Stimulated activated CD4-positive, alpha-beta T cell treated with anti-CD3 and anti-CD28 coated beads, Interleukin-2, amount 100 ng/mL, for 4 hours (primary cell): ENCODE measurements around the gene RAI1.

ENCODE experiments used
- DNase-seq: peaks from one replicate; pipeline ENCODE4 v3.0.0-alpha.2; 2020; ENCODE audit warnings: low read depth

Gene RAI1

DNA sequence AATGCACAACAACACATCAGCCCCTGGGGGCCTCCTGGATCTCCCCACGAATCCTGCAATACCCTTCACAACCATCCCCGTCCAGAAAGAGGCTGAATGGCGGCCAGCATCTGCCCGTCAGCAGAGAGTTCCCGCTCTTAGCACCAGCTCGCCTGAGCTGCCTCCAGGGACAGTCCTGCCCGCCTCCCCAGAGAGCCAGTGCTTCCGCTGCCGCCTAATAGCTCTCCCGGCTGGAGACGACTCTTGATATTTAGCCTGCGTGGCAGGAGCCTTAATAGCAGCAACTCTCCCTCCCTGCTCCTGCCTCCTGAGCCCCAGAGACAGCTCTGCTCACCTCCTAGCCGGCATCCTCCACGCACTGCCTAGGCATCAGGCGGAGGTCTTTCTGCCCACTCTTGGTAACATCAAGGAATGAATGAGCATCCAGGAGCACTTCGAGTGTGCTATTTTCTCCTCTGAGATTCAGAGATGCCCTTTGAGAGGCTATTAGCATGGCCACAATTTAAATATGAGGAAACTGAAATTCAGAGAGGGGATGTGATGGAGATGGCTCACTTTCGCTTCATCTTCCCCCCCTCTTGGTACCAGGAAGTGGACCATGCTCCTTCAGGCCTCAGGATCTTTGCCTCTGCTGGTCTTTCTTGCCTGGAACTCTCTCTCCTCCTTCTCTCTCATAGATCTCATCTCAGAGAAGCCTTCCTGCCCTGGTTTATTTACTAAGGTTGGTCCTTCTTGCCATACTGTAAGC, 67.9 kb downstream of the RAI1 start:
- DNase-seq, result no peak

DNA sequence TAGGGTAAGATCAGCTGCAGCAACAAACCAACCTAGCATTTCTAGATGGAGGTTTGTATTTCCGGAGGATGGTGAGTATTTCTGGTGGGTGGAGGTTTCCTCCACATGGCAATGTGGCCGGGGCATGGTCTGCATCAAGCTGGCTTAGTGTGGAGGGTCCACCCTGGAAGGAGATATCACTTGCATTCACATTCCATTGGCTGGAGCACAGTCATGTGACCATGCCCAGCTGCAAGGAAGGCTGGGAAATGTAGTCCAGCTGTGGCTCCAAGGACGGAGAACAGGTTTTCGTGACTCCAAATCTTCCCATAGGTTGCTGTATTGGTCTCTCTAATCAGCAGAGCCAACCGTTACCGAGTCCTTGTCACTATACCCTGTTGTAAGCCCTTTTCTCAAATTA, 68.7 kb downstream of the RAI1 start:
- DNase-seq, result no peak

DNA sequence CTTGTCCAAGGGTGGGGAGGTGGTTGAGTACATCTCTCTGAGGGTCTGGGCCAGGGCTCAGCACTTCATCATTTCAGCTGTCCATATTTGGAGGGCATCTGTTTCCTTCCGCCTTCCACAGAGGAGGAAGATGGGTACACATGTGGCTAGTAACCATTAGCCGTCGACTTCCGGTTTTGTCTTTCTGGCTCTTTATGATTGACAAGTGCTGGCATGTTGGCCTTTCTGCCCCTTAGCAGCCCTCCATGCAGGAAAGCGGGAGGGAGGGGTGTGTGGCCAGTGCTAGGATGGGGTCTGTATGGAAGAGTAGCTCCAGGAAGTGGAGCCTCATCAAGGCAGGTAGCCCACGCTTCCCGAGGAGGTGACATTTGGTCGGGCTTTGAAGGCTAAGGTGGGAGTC, 69.6 kb downstream of the RAI1 start:
- DNase-seq, result no peak

DNA sequence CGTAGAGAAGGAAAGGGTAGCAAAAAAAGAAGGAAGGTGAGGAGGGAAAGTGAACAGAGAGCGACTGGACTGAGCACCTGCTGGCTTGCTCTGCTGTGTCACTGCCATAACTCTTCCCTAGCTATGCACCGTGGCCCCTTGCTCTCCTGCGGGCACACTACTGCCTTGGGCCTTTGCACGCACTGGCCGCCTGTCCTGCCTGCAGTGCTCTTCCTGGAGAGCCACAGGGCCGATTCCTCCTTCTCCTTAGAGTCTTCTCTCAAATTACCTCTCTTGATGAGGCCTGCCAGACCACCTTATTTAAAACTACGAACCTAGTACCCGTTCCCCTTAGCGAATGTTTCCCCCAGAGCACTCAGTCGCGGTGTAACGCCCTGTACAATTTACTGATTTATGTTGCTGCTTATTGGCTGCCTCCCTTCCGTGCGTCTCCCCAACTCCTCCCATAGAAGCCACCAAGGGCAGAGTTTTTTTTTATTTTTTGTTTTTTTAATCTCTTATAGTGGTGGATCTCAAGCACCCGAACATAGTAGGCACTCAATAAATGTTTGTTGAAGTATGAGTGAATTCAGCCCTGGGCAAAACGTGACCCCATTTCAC, 70.3 kb downstream of the RAI1 start:
- no peak for DNase-seq

DNA sequence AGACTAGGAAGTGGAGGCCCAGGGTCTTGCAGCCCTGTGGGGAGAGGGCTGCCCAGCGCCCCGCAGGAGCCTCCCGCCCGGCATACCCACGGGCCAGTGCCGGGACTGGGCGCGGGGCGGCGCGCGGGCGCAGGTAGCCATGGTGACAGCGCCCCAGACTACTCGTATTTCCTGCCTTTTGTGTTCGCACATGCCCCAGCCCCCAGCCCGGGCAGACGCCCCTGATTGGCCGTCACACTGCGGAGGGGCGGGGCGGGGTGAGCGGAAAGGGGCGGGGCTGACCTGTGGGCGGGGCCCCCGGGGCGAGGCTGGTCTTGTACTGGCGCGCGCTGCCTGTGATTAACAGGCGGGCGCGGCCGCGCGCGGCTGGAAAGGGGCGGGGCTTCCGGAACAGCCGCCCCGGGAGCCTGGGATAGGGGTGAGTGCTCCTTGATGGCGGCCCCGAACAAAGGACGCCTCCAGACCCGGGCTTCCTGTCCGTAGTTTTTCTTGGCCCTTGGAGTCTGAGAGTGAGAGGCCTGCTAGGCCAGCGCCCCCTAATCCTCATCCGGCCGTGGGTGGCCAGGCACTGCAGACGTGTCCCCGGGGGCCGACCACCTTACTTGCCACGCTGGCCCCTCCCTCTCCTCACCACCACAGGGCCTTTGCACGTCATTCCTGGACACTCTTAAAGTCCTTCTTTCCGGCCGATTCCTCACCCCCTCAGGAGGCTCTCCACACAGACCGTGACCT, 71.0 kb downstream of the RAI1 start:
- peak; percentile 94 for DNase-seq

DNA sequence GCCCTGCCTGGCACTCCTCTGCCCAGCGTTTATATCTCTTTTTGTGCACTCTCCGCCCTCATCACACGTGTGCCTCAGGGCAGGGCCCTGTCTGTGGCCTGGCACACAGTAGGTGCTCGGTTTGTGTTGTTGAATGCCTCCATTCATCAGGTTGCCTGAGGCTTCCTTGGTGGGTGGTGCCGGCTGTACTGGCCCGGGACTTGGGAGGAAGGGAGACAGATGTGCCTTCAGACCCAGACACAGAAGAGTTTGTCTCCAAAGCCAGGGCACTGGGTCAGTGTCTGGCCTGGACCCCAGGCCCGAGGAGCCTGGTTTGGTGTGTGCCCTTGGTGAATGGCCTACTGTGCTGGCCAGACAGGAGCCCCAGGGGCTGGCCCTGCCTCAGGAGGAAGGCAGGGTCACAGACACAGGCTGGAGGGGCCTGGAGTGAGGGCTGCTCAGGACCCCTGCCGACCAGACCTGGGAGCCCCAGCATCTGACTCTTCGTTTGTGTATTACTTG, 71.6 kb downstream of the RAI1 start:
- no peak for DNase-seq

DNA sequence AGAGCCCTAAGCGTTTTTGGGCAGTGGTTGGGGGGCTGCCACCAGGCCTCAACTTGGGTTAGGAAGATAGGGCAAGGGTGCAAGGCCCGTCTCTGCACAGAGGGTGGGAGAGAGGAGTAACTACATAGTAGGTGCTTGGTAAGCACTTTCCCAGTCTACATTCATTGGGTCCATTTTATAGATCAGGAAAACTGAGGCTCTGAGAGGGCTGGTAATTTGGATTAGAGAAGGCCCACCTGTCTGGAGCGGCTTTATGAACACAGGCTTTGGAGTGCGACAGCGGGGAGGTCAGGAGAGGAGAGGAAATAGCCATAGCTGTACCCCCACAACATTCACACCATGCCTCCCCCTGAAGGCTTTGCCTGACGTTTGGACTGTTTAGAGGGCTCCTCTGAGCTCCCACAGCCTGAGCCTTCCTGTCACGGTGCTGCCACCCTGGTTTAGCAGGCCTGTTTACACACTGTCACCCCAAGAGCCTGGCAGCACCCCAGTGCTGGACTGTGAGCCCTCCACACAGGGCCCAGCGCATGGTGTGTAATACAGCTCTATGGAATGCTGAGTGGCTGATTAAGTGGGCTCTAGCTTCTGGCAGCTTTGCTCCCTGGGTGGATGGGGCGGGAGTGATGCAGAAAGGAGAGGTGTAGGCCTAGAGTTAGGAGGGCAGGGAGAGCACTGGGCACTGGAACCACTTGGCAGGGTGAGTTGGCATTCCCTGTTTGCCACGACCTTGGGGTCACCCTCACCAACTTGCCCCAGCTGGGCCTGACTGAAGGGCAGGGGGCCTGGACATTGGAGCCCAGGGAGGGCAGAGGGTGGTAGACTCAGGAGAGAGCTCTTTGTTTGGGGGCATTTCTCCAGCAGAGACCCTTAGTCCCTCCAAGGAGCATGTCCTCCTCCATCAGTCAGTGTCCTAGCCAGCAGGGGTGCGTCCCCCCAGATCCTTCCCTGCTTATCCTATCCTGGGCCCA, 73.7 kb downstream of the RAI1 start:
- no peak for DNase-seq

DNA sequence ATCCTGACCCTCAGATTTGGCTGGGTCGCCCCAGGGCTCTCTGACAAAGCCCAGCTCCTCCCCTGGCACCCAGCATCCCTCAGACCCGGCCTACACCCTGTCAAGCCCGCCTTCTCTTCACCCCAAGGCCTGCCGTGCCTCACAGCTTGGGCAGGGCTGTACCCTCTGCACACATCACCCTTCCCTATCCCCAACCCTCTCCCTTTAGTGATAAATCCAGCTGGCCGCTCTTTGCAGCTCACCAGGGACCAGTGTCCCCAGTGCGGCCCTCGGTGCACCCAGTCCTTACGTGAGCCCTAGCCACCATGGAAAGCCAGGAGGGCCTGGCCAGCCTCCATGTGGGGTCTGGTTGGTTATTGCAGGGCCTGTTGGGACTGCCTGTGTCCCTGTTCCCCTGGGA, 74.5 kb downstream of the RAI1 start:
- no peak for DNase-seq

DNA sequence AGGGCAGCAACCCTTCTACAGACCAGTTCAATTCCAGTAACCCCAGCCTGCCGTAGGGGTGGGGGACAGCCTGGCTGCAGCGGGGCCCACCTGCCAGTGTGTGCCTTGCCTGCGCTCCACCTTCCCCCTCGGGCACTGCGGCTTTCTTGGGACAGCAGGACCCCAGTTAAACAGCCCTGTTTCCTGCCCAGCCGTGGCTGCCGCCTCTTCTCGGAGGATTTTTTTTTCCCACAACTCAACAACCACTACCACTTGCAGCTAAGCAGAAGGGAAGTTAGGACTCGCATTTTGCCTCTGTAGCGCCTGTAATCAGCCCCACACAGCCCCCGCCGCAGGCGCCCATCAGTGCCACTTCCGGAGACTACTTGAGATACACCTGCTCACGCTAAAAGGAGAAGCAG, 76.1 kb downstream of the RAI1 start:
- no peak for DNase-seq

DNA sequence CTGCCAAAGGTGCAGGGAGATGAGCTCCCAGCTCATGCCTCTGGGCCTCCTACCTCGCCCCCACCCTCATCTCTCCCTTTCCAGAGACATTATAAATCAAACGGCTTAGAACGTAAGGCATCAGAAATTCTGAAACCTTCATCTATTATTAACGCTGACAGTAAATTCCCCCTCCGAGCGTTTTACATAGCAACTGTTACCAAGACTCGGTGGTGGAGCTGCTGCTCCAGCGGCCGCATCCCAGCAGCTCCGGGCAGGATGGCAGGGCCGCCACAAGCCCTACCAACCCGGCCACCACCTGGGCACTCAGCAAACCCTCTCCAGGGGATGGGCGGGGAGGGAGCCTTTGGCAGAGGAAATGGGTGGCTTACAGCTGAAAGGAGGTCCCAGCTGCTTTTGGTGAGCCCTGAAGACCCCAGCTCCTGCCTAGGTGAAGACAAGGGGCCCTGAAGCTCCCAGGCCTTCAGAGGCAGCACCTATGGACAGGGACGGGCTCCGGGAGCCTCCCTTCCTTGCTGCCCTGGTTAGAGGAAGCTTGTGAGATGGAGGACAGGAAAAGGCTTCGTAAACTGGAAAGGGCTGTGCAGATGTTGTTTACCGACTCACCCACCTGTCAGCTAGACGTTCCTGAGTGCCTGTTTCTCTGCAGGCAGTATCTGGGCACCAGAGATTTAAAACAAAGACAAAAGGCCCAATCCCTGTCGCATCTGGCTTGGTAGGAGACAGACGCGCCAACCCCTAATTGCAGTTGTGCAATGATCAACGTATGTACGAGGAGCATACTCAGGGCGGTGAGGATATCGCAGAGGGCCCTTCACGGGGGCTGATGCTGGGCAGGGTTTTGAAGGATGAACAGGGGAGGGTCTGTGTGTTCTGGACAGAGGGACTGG, 76.9 kb downstream of the RAI1 start:
- no peak for DNase-seq

DNA sequence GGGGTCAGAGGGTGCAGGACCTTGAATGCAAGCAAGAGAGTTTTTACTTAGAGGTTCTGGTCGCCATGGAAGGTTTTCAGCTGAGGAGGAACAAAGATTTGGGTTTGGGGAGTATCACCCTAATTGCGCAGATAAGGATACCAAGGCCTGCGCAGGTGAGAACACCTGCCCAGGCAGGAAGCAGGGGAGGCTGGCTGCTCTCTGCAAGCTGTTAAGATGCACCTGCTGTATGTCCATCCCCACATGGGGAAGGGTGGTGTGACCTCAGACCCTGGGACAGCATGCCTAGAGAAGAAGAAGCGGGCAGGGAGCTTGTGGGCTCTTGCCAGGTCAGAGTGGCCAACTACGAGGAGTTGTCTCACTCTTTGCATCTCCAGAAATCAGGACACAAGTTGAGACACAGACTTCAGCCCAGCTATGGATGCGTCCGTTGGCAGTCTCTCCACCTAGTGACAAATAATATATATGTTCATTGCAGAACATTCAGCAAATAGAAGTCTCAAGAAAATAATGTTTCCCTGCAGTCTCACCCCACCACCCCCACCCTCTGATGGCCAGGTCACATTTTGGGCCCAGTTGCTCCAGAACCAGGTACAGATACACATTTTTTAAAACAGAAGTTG, 77.8 kb downstream of the RAI1 start:
- no peak for DNase-seq

DNA sequence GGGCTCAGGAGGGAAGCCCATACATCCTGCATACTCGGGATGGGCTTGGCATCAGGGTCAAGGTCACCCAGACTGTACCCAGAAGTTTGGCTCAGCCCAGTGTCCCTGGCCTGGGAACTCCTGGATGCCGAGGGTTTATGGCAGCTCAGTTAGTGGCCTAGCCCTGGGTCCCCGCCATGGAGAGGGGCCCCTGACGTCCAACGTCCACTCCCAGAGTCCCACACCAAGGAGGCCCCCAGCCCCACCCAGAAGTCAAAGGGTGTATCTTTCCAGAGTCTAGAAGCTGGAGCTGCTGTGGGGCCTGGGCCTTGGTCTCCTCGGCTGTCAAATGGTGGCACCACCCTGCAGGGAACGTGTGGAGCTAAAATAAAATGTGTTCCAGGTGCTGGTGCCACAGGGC, 79.1 kb downstream of the RAI1 start:
- DNase-seq, result no peak

DNA sequence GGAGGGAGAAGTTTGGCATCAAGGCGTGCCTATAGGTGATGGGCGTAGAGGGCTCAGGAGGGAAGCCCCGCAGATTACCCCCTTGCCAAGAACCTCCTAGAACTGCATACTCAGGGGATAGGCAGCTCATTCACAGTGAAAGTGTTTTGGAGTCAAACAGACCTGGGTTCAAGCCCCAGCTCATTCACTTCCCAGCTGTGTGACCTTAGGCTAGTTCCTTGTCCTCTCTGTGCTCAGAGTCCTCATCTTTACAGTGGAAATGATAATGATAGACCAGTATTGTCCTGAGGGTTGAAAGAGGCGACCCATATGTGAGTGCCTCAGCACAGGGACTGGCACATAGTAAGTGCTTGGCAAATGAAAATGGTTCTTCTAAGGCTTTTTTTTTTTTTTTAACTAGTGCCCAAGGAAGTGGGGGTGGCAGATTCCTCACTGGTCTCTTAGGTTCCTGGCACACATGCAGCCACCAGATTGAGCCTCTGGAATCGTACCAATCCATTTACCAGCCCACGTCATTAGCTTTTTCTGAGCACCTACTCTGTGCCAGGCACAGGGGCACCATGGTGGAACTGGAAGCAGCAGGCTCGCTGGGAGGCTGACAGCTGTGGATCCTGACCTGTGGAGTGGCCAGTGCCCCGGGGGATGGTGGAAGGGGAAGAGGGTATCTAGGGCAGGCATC, 79.8 kb downstream of the RAI1 start:
- no peak for DNase-seq

DNA sequence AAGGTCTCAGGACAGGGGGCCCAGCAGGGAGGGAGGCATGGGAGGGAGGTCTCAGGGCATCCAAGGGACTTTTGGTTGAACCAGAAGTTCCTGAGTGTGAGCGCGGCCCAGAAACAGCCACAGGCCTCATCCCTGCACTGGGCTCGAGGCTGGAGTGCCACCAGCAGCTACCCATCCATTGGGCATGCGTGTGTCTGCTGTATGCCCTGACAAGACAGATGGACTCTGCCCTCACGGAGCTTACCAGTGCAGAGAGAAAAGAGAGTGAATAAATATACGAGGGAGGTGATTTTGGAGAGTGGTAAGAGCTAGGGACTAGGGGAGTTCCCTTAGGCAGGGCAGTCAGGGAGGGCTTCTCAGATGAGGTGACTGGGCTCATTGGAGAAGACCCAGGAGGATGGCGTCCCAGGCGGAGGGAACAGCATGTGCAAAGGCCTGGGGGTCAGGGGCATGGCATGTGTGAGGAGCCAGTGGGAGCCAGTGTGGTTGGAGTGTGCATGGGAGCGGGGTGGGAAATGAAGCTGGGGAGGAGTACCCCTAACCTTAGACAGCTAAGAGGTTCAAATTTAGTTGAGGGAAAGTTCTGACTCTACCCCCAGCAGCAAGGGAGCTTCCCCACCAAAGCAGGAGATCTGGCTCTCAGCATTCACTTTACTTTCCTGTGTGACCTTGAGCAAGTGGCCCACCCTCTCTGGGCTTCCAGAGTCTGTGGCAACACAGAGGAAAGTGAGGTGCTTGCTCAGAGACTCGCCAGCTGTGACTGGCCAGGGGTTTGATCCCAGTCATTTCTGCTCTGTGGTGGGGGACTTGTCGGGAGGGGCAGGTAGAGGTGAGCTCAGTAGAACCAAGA, 80.9 kb downstream of the RAI1 start:
- no peak for DNase-seq

DNA sequence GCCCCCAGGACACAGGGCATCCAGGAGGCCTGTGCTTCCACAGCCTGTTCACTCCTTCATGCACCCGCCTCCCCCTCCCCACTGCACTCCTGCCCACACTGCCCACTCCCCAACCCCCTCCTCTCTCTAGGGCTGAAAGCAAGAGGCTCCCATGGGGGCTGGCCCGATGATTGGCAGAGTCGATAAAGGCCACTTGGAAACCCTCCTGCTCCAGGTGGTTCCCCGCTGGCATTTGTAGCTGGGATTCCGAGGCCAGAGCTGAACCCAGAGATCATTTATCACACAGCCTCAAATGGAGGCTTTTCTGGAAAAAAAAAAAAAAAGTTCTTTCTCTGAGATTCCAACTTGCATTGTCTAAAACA, 81.5 kb downstream of the RAI1 start:
- no peak for DNase-seq

DNA sequence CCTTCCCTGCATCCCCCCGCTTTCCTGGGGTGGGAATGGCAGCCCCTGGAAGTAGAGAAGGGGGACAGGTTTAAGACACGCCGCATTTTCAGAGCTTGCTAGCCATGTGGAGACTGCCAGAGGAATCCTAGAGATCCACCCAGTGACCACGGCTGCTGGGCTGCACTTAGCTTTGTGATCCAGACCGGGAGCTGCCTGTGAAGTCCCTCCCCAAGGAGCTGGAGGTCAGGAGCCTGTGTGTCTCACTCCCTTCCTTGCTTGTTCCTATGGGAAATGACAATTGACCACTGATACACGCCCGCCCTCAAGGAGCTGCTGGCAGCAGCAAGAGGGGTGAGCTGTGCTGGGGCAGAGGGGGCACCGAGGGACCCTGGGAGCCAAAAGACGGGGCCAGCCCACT, 81.9 kb downstream of the RAI1 start:
- no peak for DNase-seq

DNA sequence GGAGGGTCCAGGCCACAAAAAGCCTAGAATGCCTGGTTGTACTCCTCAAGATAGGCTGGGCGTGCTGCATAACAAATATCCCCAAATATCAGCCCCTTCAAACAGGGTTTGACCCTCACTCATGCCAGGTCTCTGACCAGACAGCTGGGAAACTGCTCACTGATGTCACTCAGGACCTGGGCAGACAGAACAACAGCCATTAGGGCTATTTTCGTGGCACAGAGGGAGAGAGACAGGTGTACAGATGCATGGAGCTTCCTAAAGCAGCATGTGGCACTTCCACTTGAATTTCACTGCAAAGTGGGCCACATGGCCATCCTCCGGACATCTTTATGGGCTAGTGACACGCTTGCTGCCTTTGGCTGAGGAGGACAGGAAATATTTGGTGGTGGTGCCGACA, 82.5 kb downstream of the RAI1 start:
- no peak for DNase-seq

DNA sequence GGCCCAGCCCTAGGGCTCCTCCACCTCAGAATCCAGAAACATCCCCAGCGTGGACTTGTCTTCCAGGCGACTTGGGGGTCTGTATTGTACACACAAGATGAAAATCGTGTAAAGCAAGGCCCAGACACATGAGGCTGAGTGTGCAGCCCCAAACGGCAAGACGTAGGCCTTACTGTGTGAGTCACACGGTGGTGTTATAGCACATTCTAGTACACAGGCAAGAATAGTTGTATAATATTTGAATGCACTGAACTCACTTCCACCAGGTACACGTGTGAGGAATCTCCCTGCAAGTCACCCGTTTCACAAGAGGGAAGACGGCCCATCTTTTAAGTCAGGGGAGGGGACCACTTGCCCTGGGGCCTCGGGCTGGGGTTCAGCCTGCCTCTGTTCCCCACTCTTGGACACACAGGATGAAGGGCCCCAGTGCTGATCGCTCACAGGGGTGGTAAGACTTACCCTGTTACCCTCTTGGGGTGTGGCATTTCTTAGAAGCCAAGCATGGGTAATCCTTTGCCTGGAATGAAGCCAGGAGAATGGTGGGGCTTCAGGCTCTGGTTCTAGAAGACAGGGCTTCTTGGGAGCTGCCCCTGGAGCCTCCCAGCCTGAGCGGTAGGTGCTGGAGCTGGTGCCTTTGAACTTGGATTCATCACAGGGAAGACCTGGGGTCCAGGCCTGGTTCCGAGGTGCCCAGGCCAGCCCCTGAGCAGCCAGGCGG, 84.3 kb downstream of the RAI1 start:
- no peak for DNase-seq
